Suppressor macrophage treated with lipopolysaccharide for 1 hour (primary cell): ENCODE data around the gene EFTUD2.

Experiments
- DNase-seq, 3 donors: peaks; one replicate each; pipeline ENCODE4 v3.0.0-alpha.2; 2020 to 2022

Gene EFTUD2

DNA sequence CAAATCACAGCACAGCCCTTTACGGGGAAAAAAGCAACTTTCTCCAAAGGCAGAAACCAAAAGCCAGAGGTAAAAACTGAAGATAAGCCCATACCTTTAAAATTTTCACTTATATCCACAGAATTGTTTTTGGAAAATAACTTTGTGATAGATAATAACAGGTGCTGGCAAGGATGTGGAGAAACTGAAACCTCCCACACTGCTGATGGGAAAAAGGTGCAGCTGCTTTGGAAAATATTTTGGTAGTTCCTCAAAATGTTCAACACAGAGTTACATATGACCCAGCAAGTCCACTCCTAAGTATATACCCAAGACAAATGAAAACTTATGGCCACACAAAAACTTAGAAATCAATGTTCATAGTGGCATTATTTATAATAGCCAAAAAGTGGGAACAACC is 12.2 kb downstream of the EFTUD2 start:
- peak in 1 of 3 donors; percentile 11 for DNase-seq

GRCh38 chr17:44884941-44885340 is 14.3 kb downstream of the EFTUD2 start:
- no peak for DNase-seq

GRCh38 chr17:44881145-44881544 is 18.1 kb downstream of the EFTUD2 start:
- DNase-seq = no peak

DNA sequence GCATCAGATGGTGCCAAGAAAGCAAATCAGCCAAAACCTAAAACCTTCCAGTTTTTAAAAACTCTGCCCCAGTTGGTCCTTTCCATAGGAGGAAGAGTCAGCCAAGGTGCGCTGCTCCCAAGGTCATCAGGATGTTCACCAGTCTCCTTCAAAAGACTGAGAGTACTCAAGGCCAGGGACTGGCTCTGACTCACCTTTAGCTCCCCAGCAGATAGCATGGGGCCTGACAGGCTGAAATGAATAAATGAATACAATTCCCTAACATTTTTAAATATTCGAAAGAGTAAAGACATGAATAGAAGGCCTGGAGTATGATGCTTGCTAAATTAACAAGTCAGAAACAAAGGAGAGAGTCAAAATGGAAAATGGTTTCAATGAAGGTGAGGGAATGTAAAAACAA is 19.2 kb downstream of the EFTUD2 start:
- DNase-seq = no peak

GRCh38 chr17:44879376-44879775 is 19.9 kb downstream of the EFTUD2 start:
- no peak for DNase-seq

- peak; percentile 56 to 59 (median 59) for DNase-seq
Observed at GRCh38 chr17:44878627-44879221, 20.5 kb downstream of the EFTUD2 start.

GRCh38 chr17:44877121-44877520 is 22.1 kb downstream of the EFTUD2 start:
- no peak for DNase-seq

DNA sequence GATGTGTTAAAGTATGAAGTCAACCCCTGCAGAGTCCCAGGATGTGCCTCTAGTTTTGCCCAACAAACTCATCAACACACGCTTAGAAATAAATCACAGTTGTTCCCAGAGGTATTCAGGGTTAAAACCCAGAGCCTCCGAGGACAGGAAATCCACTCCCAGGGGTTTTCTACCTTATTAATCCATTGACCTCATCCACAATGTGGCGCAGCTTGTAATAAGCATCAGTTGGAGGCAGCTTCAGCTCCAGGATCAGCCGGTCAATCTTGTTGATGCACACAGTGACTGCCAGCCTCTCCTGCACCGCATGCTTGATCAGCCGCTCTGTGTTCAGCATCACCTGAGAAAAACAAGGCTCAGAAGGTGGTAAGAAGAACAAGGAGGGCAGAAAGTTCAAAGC is 23.5 kb downstream of the EFTUD2 start:
- DNase-seq = no peak

- no peak for DNase-seq
Observed at GRCh38 chr17:44872131-44872768, 27.0 kb downstream of the EFTUD2 start.

DNA sequence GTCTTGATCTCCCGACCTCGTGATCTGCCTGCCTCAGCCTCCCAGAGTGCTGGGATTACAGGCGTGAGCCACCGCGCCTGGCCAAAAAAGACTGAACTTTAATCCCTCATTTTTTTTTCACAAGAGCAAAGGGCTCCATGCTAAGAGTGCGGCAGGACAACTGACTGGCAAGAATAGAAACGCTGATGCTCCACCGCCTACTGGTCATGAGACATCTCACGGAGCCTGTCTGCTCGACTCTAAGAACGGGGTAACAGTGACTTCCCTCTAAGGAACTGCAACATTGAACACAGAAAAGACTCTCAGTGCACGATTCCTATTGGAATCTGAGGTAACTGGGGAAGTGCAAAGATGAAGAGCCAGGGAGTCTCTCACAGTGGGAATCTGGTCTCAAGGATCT is 27.7 kb downstream of the EFTUD2 start:
- no peak for DNase-seq

DNA sequence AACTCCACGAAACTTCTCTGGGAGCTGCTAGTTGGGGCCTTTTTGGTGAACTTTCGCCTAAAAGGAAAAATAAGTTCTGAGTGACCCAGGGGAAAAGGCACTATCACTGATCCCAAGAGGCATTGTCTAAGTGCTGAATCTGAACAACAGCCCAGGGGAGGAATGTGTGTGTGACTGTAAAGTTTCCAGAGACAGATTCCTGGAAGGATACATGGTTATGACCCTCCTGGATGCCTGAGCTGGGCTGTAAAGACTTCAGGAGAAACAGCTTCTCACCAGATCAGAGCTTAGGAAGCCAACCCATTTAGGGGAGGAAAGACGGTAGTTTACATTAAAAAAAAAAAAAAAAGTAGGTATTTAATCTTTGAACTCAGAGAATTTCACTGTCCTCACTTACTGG is 31.4 kb downstream of the EFTUD2 start:
- no peak for DNase-seq

GRCh38 chr17:44865931-44866330 is 33.3 kb downstream of the EFTUD2 start:
- no peak for DNase-seq

DNA sequence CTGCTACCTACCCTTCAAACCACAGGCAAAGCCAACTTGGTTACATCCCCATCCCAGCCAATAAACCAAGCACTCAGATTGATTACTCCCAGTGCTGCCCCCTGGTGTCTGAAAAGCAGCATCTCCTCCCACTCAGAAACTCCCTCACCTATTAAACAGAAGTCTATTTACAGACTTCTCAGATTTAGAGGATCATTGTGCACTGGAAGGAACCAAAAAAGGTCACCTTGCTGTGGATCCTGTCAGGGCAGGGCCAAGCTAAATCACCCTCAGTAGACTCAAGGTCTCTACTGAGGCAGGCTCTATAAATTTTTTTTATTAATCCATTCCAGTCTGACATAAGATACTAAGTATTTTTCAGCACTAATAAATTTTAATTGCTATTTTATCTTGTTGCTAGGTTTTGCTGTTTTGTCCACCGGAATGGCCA is 34.0 kb downstream of the EFTUD2 start:
- DNase-seq = peak; percentile 82 to 89 (median 86)

DNA sequence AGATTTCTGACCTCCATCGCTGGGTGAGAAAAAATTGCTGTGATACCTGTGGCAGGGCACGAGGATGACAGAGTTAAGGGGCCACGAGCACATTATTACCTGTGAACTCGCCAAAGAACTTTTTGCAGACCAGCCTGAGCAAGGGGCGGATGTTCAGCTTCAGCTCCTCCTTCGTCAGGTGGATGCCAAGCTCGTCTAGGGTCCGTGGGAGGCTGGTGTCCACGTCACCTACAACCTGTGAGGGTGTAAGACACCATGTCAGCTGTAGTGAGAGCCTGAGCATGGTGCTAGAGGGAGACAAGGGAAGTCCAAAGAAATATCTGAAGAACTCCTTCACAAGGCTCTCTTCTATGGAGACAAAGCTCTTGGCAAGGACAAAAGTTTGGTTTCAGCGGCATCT is 34.4 kb downstream of the EFTUD2 start:
- DNase-seq = no peak

DNA sequence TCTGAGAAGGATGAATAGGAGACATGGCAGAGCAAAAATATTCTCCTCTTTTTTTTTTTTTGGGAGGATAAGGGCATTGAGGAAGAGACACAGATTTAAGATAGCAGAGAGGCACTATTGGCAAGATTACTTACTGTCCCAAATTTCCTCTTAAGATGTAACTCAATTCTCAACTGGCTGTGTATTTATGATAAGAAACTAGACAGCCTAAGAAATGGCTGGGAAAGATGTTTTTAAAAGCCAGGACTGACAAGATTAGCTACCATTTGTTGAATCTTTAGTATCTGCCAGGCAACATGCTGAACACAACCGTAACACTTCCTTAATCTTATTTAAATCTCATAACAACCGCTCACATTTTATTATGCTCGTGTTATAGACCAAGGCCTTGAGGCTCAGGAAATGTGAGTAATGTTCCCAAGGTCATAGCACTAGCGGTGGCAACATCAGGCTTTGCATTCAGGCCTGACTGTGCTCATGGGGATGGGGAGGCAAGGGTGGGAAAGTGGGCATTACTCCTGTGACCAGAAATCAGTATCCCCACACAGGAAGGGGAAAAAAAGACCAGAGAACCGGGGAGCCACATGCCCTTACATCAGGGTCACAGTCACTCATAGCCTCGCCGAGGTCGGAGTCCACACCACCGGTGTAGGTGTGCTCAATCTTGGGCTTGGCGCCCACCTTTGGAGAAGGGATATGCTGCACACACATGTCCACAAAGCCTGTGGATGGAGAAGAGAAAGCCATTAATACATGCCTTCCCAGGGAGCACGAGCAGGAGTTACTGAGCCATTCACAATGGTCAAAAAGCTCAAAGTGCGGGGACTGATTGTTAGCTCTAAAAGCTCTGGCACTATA is 36.0 kb downstream of the EFTUD2 start:
- DNase-seq = no peak

- no peak for DNase-seq
Observed at GRCh38 chr17:44862278-44862914, 36.8 kb downstream of the EFTUD2 start.

DNA sequence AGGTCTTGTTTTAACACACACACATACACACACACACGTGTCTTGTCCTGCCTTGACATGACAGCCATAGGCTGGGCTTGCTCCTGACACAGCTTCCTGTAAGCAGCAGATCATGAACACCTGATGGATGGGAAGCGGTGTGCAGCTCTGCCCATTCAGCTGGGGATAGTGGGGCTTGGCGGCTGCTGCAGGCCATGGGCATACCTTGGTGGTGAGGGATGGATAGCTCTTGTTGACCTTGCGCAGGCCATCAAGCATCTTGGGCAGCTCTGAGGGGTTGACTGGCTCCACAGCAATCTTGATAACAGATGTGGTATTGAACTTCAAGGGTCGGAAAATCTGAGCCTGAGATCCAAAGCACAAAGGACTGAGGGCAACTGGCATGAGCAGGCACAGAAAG is 39.5 kb downstream of the EFTUD2 start:
- no peak for DNase-seq

DNA sequence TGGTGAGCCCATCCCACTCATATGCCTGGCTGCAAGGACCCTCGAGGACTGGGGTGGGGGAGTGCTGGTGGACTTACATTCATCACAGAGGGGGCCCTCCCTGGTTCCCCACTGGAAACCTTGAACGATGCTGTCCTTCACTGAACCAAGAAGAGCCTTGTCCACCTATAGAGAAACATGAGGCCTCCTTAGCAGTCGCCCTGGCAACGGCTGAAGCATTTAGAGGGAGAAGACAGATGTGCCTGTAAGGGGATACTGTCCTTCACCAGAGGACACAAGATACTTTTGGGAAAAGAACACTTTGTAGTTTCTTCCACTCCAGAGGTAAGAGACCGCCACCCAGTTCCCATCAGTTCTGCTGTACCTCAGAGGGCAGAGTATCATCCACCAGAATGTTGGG is 45.1 kb downstream of the EFTUD2 start:
- DNase-seq = no peak

DNA sequence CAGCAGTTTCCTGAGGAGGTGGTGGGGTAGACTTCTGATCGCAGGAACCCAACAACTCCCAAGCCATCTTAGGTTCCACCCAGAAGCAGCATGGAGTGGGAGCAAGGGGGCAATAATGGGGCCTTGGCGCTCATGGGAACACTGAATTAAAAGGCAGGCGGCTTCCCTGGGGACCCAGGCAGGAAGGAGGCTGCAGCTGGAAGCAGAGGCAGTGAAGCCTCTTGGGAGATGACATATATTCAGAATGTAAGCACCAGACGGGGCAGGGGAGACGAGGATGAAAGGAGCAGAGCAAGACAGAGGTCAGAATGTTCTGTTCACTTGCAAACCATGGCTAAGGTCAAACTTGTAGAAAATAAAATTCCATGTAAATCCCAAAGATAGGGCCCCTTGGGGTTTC is 48.6 kb downstream of the EFTUD2 start:
- no peak for DNase-seq

GRCh38 chr17:44850025-44850424 is 49.2 kb downstream of the EFTUD2 start:
- no peak for DNase-seq

- DNase-seq = no peak
Observed at GRCh38 chr17:44848961-44849489, 50.2 kb downstream of the EFTUD2 start.

- no peak for DNase-seq
Observed at GRCh38 chr17:44848257-44848795, 50.9 kb downstream of the EFTUD2 start.

DNA sequence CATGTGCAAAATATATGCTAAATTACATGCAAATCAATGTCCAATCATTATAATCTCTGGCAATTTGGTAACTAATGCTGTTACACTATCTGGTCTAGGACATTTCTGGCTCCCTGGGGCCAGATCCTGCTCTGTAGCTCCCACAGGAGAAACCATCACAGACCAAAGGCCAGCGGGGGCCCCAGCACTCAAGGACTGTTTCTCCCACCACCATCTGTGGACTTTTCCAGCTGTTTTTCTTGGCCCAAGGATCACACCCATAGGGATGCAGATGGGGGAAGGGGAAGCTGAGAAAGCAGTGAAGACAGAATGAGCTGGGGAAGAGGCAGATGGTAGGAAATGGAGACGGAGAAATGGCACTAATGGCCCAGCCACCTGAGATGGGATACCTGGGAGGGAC is 51.7 kb downstream of the EFTUD2 start, which contains the start of gene HIGD1B:
HIGD1B (plus strand) TSS at position 298 of the 400 bp plus-strand sequence. CDS start 270 bp downstream, outside the sequence.
- DNase-seq = no peak
